CD14-positive monocyte (primary cell): ENCODE results near the gene CABP7. TPM values are rescaled to one million over a fixed set of nuclear protein-coding genes. Genes with fewer than 3 reads are reported as not detected.

Experiments
- DNase-seq, 3 donors: peaks; one replicate each; pipeline ENCODE4 v3.0.0-alpha.2; 2011 to 2022
- H2AFZ ChIP-seq: 2 replicates; pipeline ENCODE4 v1.6.0; 2012; ENCODE audit warnings: mild to moderate bottlenecking, low read depth, low read length, inconsistent platforms; ENCODE audit not compliant: insufficient read depth, poor library complexity, severe bottlenecking
- H3K27ac ChIP-seq, 2 donors: 1 replicate in 1 of 2; 2 replicates in 1 of 2; pipeline ENCODE4 v1.5.1; 2012 to 2013; ENCODE audit warnings: low read length in 2 of 2, control low read depth in 1 of 2, inconsistent platforms in 1 of 2, low read depth in 1 of 2, mild to moderate bottlenecking in 1 of 2
- H3K27me3 ChIP-seq, 2 donors: one replicate each; pipeline versions ENCODE4 v1.6.0 to v1.6.1; 2011 to 2013; ENCODE audit warnings: low read length in 2 of 2; ENCODE audit not compliant: control insufficient read depth in 2 of 2, insufficient read depth in 2 of 2
- H3K36me3 ChIP-seq, 2 donors: replicated peaks in 1 of 2; 1 replicate in 1 of 2; 2 replicates in 1 of 2; pipeline versions ENCODE4 v1.5.1 to v1.6.1; 2012 to 2013; ENCODE audit warnings: low read length in 2 of 2, control low read depth in 1 of 2, inconsistent platforms in 1 of 2, mild to moderate bottlenecking in 1 of 2; ENCODE audit not compliant: insufficient read depth in 2 of 2, control insufficient read depth in 1 of 2
- H3K4me1 ChIP-seq, 2 donors: 1 replicate in 1 of 2; 2 replicates in 1 of 2; pipeline versions ENCODE4 v1.5.1 to v1.6.1; 2012 to 2013; ENCODE audit warnings: low read length in 2 of 2, control low read depth in 1 of 2, inconsistent platforms in 1 of 2, mild to moderate bottlenecking in 1 of 2, moderate library complexity in 1 of 2; ENCODE audit not compliant: insufficient read depth in 2 of 2, control insufficient read depth in 1 of 2
- H3K4me2 ChIP-seq: replicated peaks from 2 replicates; pipeline ENCODE3; 2012; ENCODE audit warnings: low read length, moderate library complexity, mild to moderate bottlenecking; ENCODE audit not compliant: poor library complexity, severe bottlenecking; ENCODE audit errors: extremely low read depth
- H3K4me3 ChIP-seq, 3 experiments: fragments of 200-600 bp in 1 of 3; sonication (generic) in 1 of 3; replicated peaks in 1 of 3; 1 replicate in 2 of 3; 2 replicates in 1 of 3; pipeline ENCODE4 v1.5.1; 2011 to 2013; ENCODE audit warnings: low read length in 3 of 3, mild to moderate bottlenecking in 3 of 3, control low read depth in 2 of 3, low read depth in 2 of 3, inconsistent platforms in 1 of 3, moderate library complexity in 1 of 3
- H3K79me2 ChIP-seq: 2 replicates; pipeline ENCODE4 v1.6.0; 2012; ENCODE audit warnings: mild to moderate bottlenecking, control low read depth, inconsistent platforms, low read length, moderate library complexity; ENCODE audit not compliant: insufficient read depth
- H3K9ac ChIP-seq: 2 replicates; pipeline ENCODE4 v1.6.0; 2017; ENCODE audit warnings: low read length, mild to moderate bottlenecking; ENCODE audit not compliant: insufficient read depth, poor library complexity, severe bottlenecking
- H3K9me3 ChIP-seq, 2 donors: replicated peaks in 1 of 2; 1 replicate in 1 of 2; 2 replicates in 1 of 2; pipeline versions ENCODE4 v1.5.1 to v1.6.1; 2012 to 2013; ENCODE audit warnings: low read length in 2 of 2, control low read depth in 1 of 2; ENCODE audit not compliant: control insufficient read depth in 1 of 2, insufficient read depth in 1 of 2
- H4K20me1 ChIP-seq: 2 replicates; pipeline ENCODE4 v1.6.0; 2012; ENCODE audit warnings: mild to moderate bottlenecking, low read length, control low read depth, moderate library complexity; ENCODE audit not compliant: insufficient read depth
- H3K27ac Mint-ChIP-seq, 7 donors: one replicate each; pipeline ENCODE4 v1.8.0; 2020; ENCODE audit warnings: mild to moderate bottlenecking in 7 of 7, mixed read lengths in 7 of 7, moderate library complexity in 6 of 7, inconsistent platforms in 2 of 7
- H3K27me3 Mint-ChIP-seq, 3 donors: one replicate each; pipeline ENCODE4 v1.8.0; 2021 to 2022; ENCODE audit warnings: low read depth in 3 of 3, mild to moderate bottlenecking in 3 of 3, mixed read lengths in 3 of 3, moderate library complexity in 3 of 3, inconsistent platforms in 1 of 3
- H3K36me3 Mint-ChIP-seq, 2 donors: one replicate each; pipeline ENCODE4 v1.8.0; 2020; ENCODE audit warnings: mixed read lengths in 2 of 2, inconsistent platforms in 1 of 2, mild to moderate bottlenecking in 1 of 2
- H3K4me1 Mint-ChIP-seq: one replicate; pipeline ENCODE4 v1.8.0; 2020; ENCODE audit warnings: mild to moderate bottlenecking, mixed read lengths
- H3K4me3 Mint-ChIP-seq, 2 donors: one replicate each; pipeline ENCODE4 v1.8.0; 2020; ENCODE audit warnings: mild to moderate bottlenecking in 2 of 2, mixed read lengths in 2 of 2, moderate library complexity in 1 of 2
- H3K9me3 Mint-ChIP-seq, 7 donors: one replicate each; pipeline ENCODE4 v1.8.0; 2020 to 2022; ENCODE audit warnings: mixed read lengths in 7 of 7, mild to moderate bottlenecking in 6 of 7, moderate library complexity in 6 of 7, inconsistent platforms in 2 of 7
- WGBS: methylation state at CpG from one replicate; pipeline ENCODE4 v1.1.5; 2013; ENCODE audit warnings: missing lambda C conversion rate; ENCODE audit not compliant: insufficient coverage; 5-methylcytosine and 5-hydroxymethylcytosine counted together
- intact Hi-C, 2 donors: fragments of 100-400 bp; cut with micrococcal nuclease; formaldehyde crosslinking; loops; one replicate each; pipeline versions ENCODE4 v1.15.0 to v1.15.1; 2023
- polyA plus RNA-seq, 3 donors: library from polyadenylated mRNA; depleted of rRNA in 1 of 3; unstranded in 2 of 3; stranded (reverse) in 1 of 3; fragments of 300-500 nt in 2 of 3; fragments of >200 nt in 1 of 3; fragmentation: Illumina TruSeq in 2 of 3; gene quantifications; 1 replicate in 2 of 3; 2 replicates in 1 of 3; pipeline ENCODE4 v1.2.3, GENCODE V29; 2012 to 2021
- TF ChIP-seq, protein P1 (sequence below): fragments of 200-600 bp; IDR thresholded peaks from one replicate; pipeline ENCODE4 v1.8.0; 2022; ENCODE audit warnings: antibody characterized with exemption, mild to moderate bottlenecking

CABP7 gene
- polyA plus RNA-seq, 3 donors, result 0.11 to 0.14 TPM; not detected in 1

DNA sequence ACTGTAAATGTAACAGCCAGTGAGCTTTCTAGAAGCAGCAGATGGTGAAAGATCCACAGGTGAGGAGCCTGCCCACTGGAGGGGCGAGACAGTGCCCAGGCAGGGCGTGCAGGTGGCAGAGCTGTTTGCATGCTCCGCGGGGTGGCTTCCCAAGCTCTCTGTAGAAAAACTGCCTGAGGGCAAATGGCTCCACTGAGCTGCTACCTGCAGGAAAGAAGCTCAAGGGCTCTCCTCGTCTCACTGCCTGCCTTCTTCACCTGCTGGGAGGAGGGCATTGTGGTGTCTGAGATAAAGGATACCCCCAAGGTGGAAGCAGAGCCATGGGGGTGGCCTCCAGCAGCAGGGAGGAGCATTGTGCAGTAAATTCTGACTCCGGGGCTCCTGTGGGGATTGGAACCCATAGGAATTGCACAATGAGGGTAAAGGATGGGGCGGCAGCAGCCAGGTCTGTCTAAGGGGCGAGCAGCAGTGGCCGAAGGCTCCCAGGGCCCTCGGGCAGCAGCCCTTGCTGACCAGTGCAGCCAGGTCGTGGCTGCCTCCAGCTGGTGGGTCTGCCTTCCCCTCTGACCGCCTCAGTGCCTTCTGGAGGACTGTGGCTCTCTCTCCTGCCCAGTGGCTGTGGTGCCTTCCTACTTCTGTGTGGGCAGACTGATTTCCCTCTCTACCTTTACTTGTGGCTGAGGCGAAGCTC is 28.0 kb upstream of the CABP7 start:
- Histone ChIP-seq H3K4me2 (no peak overlapping the region), H4K20me1 (no peaks in the 10 kb centered on the region), H2AFZ (no peak overlapping the region), H3K79me2 (no peaks in the 10 kb centered on the region), H3K4me3 (no peak overlapping the region), H3K27me3 (no peaks in the 10 kb centered on the region), H3K36me3 (peaks cover 68 to 87% of the 10 kb centered on the region in 2 donors), H3K27ac (no peak overlapping the region), H3K4me1 (no peaks in the 10 kb centered on the region), H3K9me3 (no peaks in the 10 kb centered on the region), H3K9ac (no peak overlapping the region)
- TF ChIP-seq, protein P1, sequence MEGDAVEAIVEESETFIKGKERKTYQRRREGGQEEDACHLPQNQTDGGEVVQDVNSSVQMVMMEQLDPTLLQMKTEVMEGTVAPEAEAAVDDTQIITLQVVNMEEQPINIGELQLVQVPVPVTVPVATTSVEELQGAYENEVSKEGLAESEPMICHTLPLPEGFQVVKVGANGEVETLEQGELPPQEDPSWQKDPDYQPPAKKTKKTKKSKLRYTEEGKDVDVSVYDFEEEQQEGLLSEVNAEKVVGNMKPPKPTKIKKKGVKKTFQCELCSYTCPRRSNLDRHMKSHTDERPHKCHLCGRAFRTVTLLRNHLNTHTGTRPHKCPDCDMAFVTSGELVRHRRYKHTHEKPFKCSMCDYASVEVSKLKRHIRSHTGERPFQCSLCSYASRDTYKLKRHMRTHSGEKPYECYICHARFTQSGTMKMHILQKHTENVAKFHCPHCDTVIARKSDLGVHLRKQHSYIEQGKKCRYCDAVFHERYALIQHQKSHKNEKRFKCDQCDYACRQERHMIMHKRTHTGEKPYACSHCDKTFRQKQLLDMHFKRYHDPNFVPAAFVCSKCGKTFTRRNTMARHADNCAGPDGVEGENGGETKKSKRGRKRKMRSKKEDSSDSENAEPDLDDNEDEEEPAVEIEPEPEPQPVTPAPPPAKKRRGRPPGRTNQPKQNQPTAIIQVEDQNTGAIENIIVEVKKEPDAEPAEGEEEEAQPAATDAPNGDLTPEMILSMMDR, result no peak
- Mint-ChIP-seq H3K4me3 (no peak overlapping the region), H3K36me3 (peaks cover 73 to 78% of the 10 kb centered on the region in 2 donors), H3K27ac (no peak overlapping the region), H3K9me3 (peaks cover 0 to 1% (median 0%) of the 10 kb centered on the region in 7 donors), H3K4me1 (no peaks in the 10 kb centered on the region), H3K27me3 (peaks cover 0 to 3% (median 1%) of the 10 kb centered on the region in 3 donors)
- intact Hi-C loops, result no loop called here
- no peak for DNase-seq
- 94% methylated on average over 12 of the region's 13 CpGs for WGBS

DNA sequence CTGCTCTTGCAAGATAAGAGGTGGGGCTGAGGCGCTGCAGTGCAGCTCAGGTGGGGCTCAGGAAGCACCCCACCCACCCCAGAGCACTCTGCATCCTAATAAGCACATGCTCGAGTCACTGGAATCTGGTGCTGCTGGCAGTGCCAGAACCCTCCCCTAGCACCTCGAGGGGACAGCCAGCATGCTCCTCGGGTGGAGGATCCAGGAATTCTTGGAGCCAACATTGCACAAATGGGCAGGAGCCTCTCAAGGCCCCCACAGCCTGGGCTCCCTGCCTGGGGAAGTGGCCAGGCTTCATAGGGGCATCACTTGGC is 27.5 kb upstream of the CABP7 start:
- H3K4me2 ChIP-seq, result no peak overlapping the region
- H3K27me3 Mint-ChIP-seq, result peaks cover 0 to 3% (median 1%) of the 10 kb centered on the region in 3 donors
- no peaks in the 10 kb centered on the region for H3K27me3 ChIP-seq
- H3K36me3 ChIP-seq, result peaks cover 66 to 87% of the 10 kb centered on the region in 2 donors
- H3K79me2 ChIP-seq, result no peaks in the 10 kb centered on the region
- 84% methylated on average over 4 of the region's 4 CpGs for WGBS
- DNase-seq, result no peak
- no peaks in the 10 kb centered on the region for H4K20me1 ChIP-seq
- no peak overlapping the region for H3K9ac ChIP-seq
- no peaks in the 10 kb centered on the region for H3K4me1 Mint-ChIP-seq
- H3K4me3 Mint-ChIP-seq, result no peak overlapping the region
- intact Hi-C loops, result no loop called here
- peaks cover 72 to 78% of the 10 kb centered on the region in 2 donors for H3K36me3 Mint-ChIP-seq
- no peak overlapping the region for H3K4me3 ChIP-seq
- no peaks in the 10 kb centered on the region for H3K4me1 ChIP-seq
- no peaks in the 10 kb centered on the region for H3K9me3 ChIP-seq
- no peak overlapping the region for H2AFZ ChIP-seq
- H3K9me3 Mint-ChIP-seq, result peaks cover 0 to 1% (median 0%) of the 10 kb centered on the region in 7 donors
- TF ChIP-seq, protein P1, result no peak
- H3K27ac ChIP-seq, result no peak overlapping the region
- H3K27ac Mint-ChIP-seq, result no peak overlapping the region
